Measurements from ENCODE around the gene FAM76A. TPM values are rescaled to one million over a fixed set of nuclear protein-coding genes. Genes with fewer than 3 reads are reported as not detected.

The FAM76A gene
- total and polyA plus RNA-seq, 8 donors = 13.8 to 19.7 (median 15.9) TPM

DNA sequence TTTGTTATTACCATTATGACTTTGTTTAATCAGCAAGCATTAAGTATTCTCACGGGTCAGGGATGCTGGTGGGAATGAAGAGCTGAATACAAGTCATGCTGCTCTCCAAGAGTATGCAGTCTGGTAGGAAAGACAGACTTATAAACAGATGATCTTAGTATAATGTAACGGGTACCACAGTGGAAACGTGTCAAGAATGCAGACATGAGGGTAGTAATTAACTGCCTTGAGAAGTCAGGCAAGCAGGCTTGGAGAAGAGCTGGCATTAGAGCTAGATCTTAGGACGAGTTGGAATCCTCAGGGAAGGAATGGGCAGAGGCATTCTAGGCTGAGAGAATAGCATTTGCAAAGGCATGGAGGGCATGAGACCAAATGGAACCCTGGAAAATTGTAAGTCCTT is 19.7 kb downstream of the FAM76A start:
- Histone ChIP-seq H3K27me3 (no peaks in the 10 kb centered on the region), H3K27ac (no peak overlapping the region), H3K4me3 (no peak overlapping the region), H3K9me3 (no peaks in the 10 kb centered on the region), H3K4me1 (no peaks in the 10 kb centered on the region), H3K36me3 (peaks cover 4 to 70% of the 10 kb centered on the region in 2 donors)
- no peak for DNase-seq
- no peak for TF ChIP-seq CTCF (IDR thresholded peaks at IDR 0.05)
- ATAC-seq = no peak
- intact Hi-C loops (cut with DNase I) = no loop called here

DNA sequence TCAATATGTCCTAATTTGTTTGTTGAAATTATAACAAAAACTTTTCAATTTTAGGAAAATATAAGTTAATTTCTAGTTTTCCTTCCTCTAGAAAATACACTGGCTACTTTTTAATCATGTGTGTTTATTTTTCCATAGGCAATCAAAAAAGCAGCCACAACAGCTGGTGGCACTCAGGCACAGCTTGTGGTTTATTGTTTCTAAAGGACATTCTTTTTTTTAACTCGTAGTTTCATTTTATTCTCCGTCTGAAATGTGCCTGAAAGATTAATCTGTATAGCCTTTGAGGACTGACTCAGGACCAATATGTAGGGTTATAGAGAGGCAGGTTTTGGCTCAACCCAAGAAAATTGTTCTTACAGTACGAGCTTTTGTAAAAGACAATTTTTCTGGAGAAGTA is 26.6 kb downstream of the FAM76A start:
- H3K36me3 ChIP-seq = peaks cover 0 to 74% of the 10 kb centered on the region in 2 donors
- H3K27ac ChIP-seq = peak overlapping the region in 1 of 2 donors; percentile 35
- no peak for TF ChIP-seq CTCF (IDR thresholded peaks at IDR 0.05)
- H3K27me3 ChIP-seq = no peaks in the 10 kb centered on the region
- no peaks in the 10 kb centered on the region for H3K9me3 ChIP-seq
- ATAC-seq (no peak), DNase-seq (peak in 2 of 4 donors; percentile 88 to 92)
- H3K4me3 ChIP-seq = no peak overlapping the region
- intact Hi-C loops (cut with DNase I) = no loop called here
- H3K4me1 ChIP-seq = no peaks in the 10 kb centered on the region

- H3K27ac ChIP-seq = no peak overlapping the region
- ATAC-seq = no peak
- H3K36me3 ChIP-seq = peaks cover 0 to 72% of the 10 kb centered on the region in 2 donors
- H3K9me3 ChIP-seq = no peaks in the 10 kb centered on the region
- H3K27me3 ChIP-seq = no peaks in the 10 kb centered on the region
- no peaks in the 10 kb centered on the region for H3K4me1 ChIP-seq
- intact Hi-C loops (cut with DNase I) = no loop called here
- TF ChIP-seq CTCF (IDR thresholded peaks at IDR 0.05) = no peak
- DNase-seq = no peak
- H3K4me3 ChIP-seq = no peak overlapping the region
Measured at GRCh38 chr1:27755286-27755685, 29.5 kb downstream of the FAM76A start.

DNA sequence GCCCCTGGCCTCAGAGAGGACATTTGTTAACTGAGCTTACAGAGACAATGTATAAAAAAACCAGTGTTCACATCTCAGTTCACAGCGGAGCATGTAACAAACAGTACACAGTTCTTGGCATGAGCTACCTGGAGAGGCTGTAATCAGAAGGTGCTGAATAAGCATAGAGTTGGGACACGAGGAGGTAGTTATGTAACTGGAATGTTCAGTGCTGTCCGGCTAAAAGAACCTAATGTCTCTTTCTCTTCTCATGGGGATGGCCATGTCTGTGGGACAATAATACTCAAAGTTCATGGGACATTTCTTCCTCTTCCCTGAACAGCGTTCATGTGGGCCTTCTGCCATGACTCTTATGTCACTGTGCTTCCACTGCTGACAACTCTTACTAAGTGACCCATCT is 30.1 kb downstream of the FAM76A start:
- intact Hi-C loops (cut with DNase I) = no loop called here
- no peak for ATAC-seq

DNA sequence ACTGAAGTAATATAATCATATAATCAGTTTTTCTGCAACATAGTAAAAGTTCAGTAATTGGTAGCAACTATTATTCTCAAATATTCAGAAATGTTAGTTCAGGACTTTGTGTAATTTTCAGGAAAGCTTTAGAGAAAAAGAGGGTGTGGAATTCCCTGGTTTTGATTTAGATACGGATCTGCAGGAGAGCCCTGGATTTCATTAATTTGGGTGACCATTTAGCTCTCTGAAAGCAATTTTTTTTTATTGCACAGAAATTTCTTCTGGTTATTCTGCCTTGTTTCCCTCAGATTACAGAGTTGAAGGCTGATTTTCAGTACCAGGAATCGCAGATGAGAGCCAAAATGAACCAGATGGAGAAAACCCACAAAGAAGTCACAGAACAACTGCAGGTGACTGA is 33.5 kb downstream of the FAM76A start:
- Histone ChIP-seq H3K36me3 (peaks cover 0 to 63% of the 10 kb centered on the region in 2 donors), H3K4me1 (no peaks in the 10 kb centered on the region), H3K4me3 (no peak overlapping the region), H3K27ac (no peak overlapping the region), H3K9me3 (no peaks in the 10 kb centered on the region), H3K27me3 (no peaks in the 10 kb centered on the region)
- intact Hi-C loops (cut with DNase I) = no loop called here
- DNase-seq = no peak
- TF ChIP-seq CTCF (IDR thresholded peaks at IDR 0.05) = no peak
- no peak for ATAC-seq

More for the DNA sequence above, 30.1 kb downstream of the FAM76A start:
- no peak overlapping the region for H3K4me3 ChIP-seq
- no peaks in the 10 kb centered on the region for H3K27me3 ChIP-seq
- peaks cover 0 to 67% of the 10 kb centered on the region in 2 donors for H3K36me3 ChIP-seq
- no peak for TF ChIP-seq CTCF (IDR thresholded peaks at IDR 0.05)
- no peak overlapping the region for H3K27ac ChIP-seq
- H3K9me3 ChIP-seq = no peaks in the 10 kb centered on the region
- H3K4me1 ChIP-seq = no peaks in the 10 kb centered on the region
- DNase-seq = no peak

Data from left lung (tissue), 10 donors.